AG09319 (cell line): ENCODE data around the gene DBNDD1.

ENCODE experiments used
- DNase-seq: peaks from one replicate; pipeline ENCODE4 v3.0.0-alpha.2; 2010; ENCODE audit warnings: low read depth; ENCODE audit errors: extremely low read depth
- CTCF ChIP-seq: IDR thresholded peaks from 2 replicates; pipeline ENCODE4 v1.5.1; 2011; ENCODE audit warnings: low read depth, mild to moderate bottlenecking, inconsistent platforms, low read length, moderate library complexity

The DBNDD1 gene

GRCh38 chr16:90034504-90034903, 15.2 kb upstream of the DBNDD1 start:
- DNase-seq: no peak
- no peak for TF ChIP-seq CTCF

GRCh38 chr16:90033387-90033786, 14.1 kb upstream of the DBNDD1 start:
- no peak for DNase-seq
- no peak for TF ChIP-seq CTCF

- no peak for TF ChIP-seq CTCF
- DNase-seq: no peak
These were observed 13.5 kb upstream of the DBNDD1 start for GRCh38 chr16:90032674-90033331.

GRCh38 chr16:90031931-90032673, 12.8 kb upstream of the DBNDD1 start:
- DNase-seq: no peak
- no peak for TF ChIP-seq CTCF

GRCh38 chr16:90031186-90031930, 12.1 kb upstream of the DBNDD1 start:
- TF ChIP-seq CTCF: no peak
- DNase-seq: no peak

- DNase-seq: no peak
- no peak for TF ChIP-seq CTCF
These were observed 9.7 kb upstream of the DBNDD1 start for GRCh38 chr16:90028985-90029384.

GRCh38 chr16:90027611-90028010, 8.4 kb upstream of the DBNDD1 start:
- TF ChIP-seq CTCF: no peak
- DNase-seq: no peak
